ENCODE data around the gene PXN. TPM values are rescaled to one million over a fixed set of nuclear protein-coding genes. Genes with fewer than 3 reads are reported as not detected.
A peak's percentile ranks its signal among the peaks of the same experiment; 100 is the strongest.

PXN gene
- total RNA-seq, 1 experiment from 2014 or later, result 256 TPM

GRCh38 chr12:120249875-120250795 is 15.4 kb downstream of the PXN start:
- Mint-ChIP-seq H3K27me3 (ENCODE audit: insufficient read depth, unreplicated experiment) (no peaks in the 10 kb centered on the region), H3K4me3 (ENCODE audit: unreplicated experiment) (no peak overlapping the region), H3K27ac (ENCODE audit: low read depth, unreplicated experiment) (peak overlapping the region; percentile 81), H3K36me3 (ENCODE audit: insufficient read depth, unreplicated experiment) (peaks cover 30% of the 10 kb centered on the region), H3K4me1 (ENCODE audit: insufficient read depth, unreplicated experiment) (peaks cover 62% of the 10 kb centered on the region), H3K9me3 (ENCODE audit: unreplicated experiment) (no peaks in the 10 kb centered on the region)
- intact Hi-C loops (cut with micrococcal nuclease), result no loop called here
- TF ChIP-seq CTCF (IDR thresholded peaks at IDR 0.05; ENCODE audit: unreplicated experiment), result no peak
- DNase-seq (ENCODE audit: unreplicated experiment), result no peak
- BruUV-seq (replicated peaks), result no TSS peak
- CTCF ChIA-PET, result interaction anchor here (3.8 to 24.9 kb wide), 4 partner anchors 8 to 21 kb away, joined by 27 to 336 read pairs (median 62); partner anchors contain the start of gene PXN
- POLR2A ChIA-PET, result interaction anchor here (1.4 to 21.6 kb wide), 8 partner anchors 11 to 51 kb away, joined by 4 to 511 read pairs (median 48); partner anchors contain the start of genes PXN, RNU4-1, RNU4-2 and RPLP0

- Mint-ChIP-seq H3K9me3 (ENCODE audit: unreplicated experiment) (no peaks in the 10 kb centered on the region), H3K4me3 (ENCODE audit: unreplicated experiment) (no peak overlapping the region), H3K27ac (ENCODE audit: low read depth, unreplicated experiment) (peak overlapping the region; percentile 81), H3K4me1 (ENCODE audit: insufficient read depth, unreplicated experiment) (peaks cover 62% of the 10 kb centered on the region), H3K27me3 (ENCODE audit: insufficient read depth, unreplicated experiment) (no peaks in the 10 kb centered on the region), H3K36me3 (ENCODE audit: insufficient read depth, unreplicated experiment) (peaks cover 34% of the 10 kb centered on the region)
- CTCF ChIA-PET, result interaction anchor here (3.8 to 24.9 kb wide), 4 partner anchors 8 to 20 kb away, joined by 27 to 336 read pairs (median 62); partner anchors contain the start of gene PXN
- POLR2A ChIA-PET, result interaction anchor here (2.9 to 21.6 kb wide), 6 partner anchors 10 to 50 kb away, joined by 19 to 511 read pairs (median 80); partner anchors contain the start of genes PXN, RNU4-1, RNU4-2 and RPLP0
- intact Hi-C loops (cut with micrococcal nuclease), result no loop called here
- no TSS peak for BruUV-seq (replicated peaks)
- no peak for TF ChIP-seq CTCF (IDR thresholded peaks at IDR 0.05; ENCODE audit: unreplicated experiment)
- no peak for DNase-seq (ENCODE audit: unreplicated experiment)
Observed at GRCh38 chr12:120249266-120249874, 16.2 kb downstream of the PXN start.

GRCh38 chr12:120247621-120248030 is 17.9 kb downstream of the PXN start:
- peak; percentile 68 for DNase-seq (ENCODE audit: unreplicated experiment)
- H3K4me1 Mint-ChIP-seq (ENCODE audit: insufficient read depth, unreplicated experiment), result peaks cover 54% of the 10 kb centered on the region
- intact Hi-C loops (cut with micrococcal nuclease), result loop anchor here (1.0 kb wide), 3 partner anchors 10 to 15 kb away; no protein-coding TSS in a partner anchor
- peaks cover 26% of the 10 kb centered on the region for H3K36me3 Mint-ChIP-seq (ENCODE audit: insufficient read depth, unreplicated experiment)
- ChIA-PET POLR2A (interaction anchor here (0.7 to 21.6 kb wide), 9 partner anchors 8 to 247 kb away, joined by 3 to 511 read pairs (median 24); partner anchors contain the start of genes PXN, RNU4-1, RNU4-2 and RPLP0), CTCF (interaction anchor here (0.7 to 24.9 kb wide), 7 partner anchors 10 to 259 kb away, joined by 3 to 336 read pairs (median 27); partner anchors contain the start of genes BICDL1, PXN and RPLP0)
- H3K27me3 Mint-ChIP-seq (ENCODE audit: insufficient read depth, unreplicated experiment), result no peaks in the 10 kb centered on the region
- H3K4me3 Mint-ChIP-seq (ENCODE audit: unreplicated experiment), result peak overlapping the region; percentile 58
- no TSS peak for BruUV-seq (replicated peaks)
- H3K27ac Mint-ChIP-seq (ENCODE audit: low read depth, unreplicated experiment), result peak overlapping the region; percentile 73
- H3K9me3 Mint-ChIP-seq (ENCODE audit: unreplicated experiment), result no peaks in the 10 kb centered on the region
- TF ChIP-seq CTCF (IDR thresholded peaks at IDR 0.05; ENCODE audit: unreplicated experiment), result no peak

Measured in MCF 10A (cell line).